SK-N-SH (cell line): ENCODE results near the gene PPP1R9B. TPM values are rescaled to one million over a fixed set of nuclear protein-coding genes. Genes with fewer than 3 reads are reported as not detected.

ENCODE experiments used
- ELF1 ChIP-seq: IDR thresholded peaks from 2 replicates; pipeline ENCODE4 v1.4.0; 2012
- EP300 ChIP-seq, 2 experiments: IDR thresholded peaks; 2 replicates each; pipeline versions ENCODE4 v1.4.0 to v1.6.1; 2012; ENCODE audit warnings: borderline replicate concordance in 1 of 2, low read depth in 1 of 2, low read length in 1 of 2
- EZH2phosphoT487 ChIP-seq: fragments of 200-600 bp; sonication (generic); IDR thresholded peaks from 2 replicates; pipeline ENCODE4 v1.6.1; 2017; ENCODE audit warnings: low read depth, mixed run types, mild to moderate bottlenecking, antibody characterized with exemption, moderate library complexity, borderline replicate concordance
- FOSL2 ChIP-seq: IDR thresholded peaks from 2 replicates; pipeline ENCODE4 v1.4.0; 2012; ENCODE audit warnings: low read depth, mild to moderate bottlenecking, moderate library complexity, borderline replicate concordance
- GABPA ChIP-seq: IDR thresholded peaks from 2 replicates; pipeline ENCODE4 v1.4.0; 2012; ENCODE audit warnings: low read depth, mild to moderate bottlenecking
- JUND ChIP-seq: IDR thresholded peaks from 2 replicates; pipeline ENCODE4 v1.4.0; 2012
- MEF2A ChIP-seq: IDR thresholded peaks from 2 replicates; pipeline ENCODE4 v1.4.0; 2012; ENCODE audit warnings: low read depth, borderline replicate concordance
- PBX3 ChIP-seq: IDR thresholded peaks from 2 replicates; pipeline ENCODE4; 2012
- POLR2AphosphoS5 ChIP-seq: IDR thresholded peaks from 2 replicates; pipeline ENCODE4 v1.6.1; 2012; ENCODE audit warnings: low read depth, low read length
- RCOR1 ChIP-seq: fragments of 150-350 bp; IDR thresholded peaks from 2 replicates; pipeline ENCODE4 v1.6.1; 2017; ENCODE audit warnings: antibody characterized with exemption, low read length
- REST ChIP-seq: IDR thresholded peaks from 2 replicates; pipeline ENCODE4 v1.6.1; 2012; ENCODE audit warnings: mild to moderate bottlenecking, low read depth, low read length, moderate library complexity
- RFX5 ChIP-seq: IDR thresholded peaks from 2 replicates; pipeline ENCODE4 v1.6.1; 2012; ENCODE audit warnings: mild to moderate bottlenecking, improper control_type of control experiment, low read length
- SIN3A ChIP-seq: IDR thresholded peaks from 2 replicates; pipeline ENCODE4 v1.6.1; 2012; ENCODE audit warnings: low read depth, mild to moderate bottlenecking, low read length, moderate library complexity, borderline replicate concordance
- SMC3 ChIP-seq: IDR thresholded peaks from 2 replicates; pipeline ENCODE4 v1.6.1; 2012; ENCODE audit warnings: low read depth, low read length, improper control_type of control experiment
- TAF1 ChIP-seq: IDR thresholded peaks from 2 replicates; pipeline ENCODE4 v1.6.1; 2012; ENCODE audit warnings: low read depth, mild to moderate bottlenecking, low read length, moderate library complexity, borderline replicate concordance
- TCF12 ChIP-seq: IDR thresholded peaks from 2 replicates; pipeline ENCODE4 v1.4.0; 2012
- TEAD4 ChIP-seq: IDR thresholded peaks from 2 replicates; pipeline ENCODE4 v1.4.0; 2012; ENCODE audit warnings: mild to moderate bottlenecking, borderline replicate concordance; ENCODE audit not compliant: insufficient read depth
- USF1 ChIP-seq: IDR thresholded peaks from 2 replicates; pipeline ENCODE4 v1.4.0; 2012; ENCODE audit warnings: low read depth, borderline replicate concordance
- YY1 ChIP-seq: IDR thresholded peaks from 2 replicates; pipeline ENCODE4 v1.4.0; 2012; ENCODE audit warnings: low read depth, mild to moderate bottlenecking
- polyA plus RNA-seq, 3 experiments: library from polyadenylated mRNA; depleted of rRNA; stranded (reverse); fragments of >200 nt; gene quantifications; 2 replicates each; pipeline ENCODE4 v1.2.3, GENCODE V29; 2012

PPP1R9B gene
- polyA plus RNA-seq, 1 of the 3 experiments (the other 2 are of a cell fraction) = 35.2 TPM

GRCh38 chr17:50094753-50095619 lies 55.5 kb downstream of the PPP1R9B start, which contains the start of gene PDK2 (continued):
- TF ChIP-seq GABPA = no peak
- TF ChIP-seq TEAD4 = 0 out of 2 replicates have a peak, but pooled peaks have one; percentile 12
- TF ChIP-seq FOSL2 = no peak; the same call in 1 of the 2 replicates
- TF ChIP-seq TAF1 = 0 out of 2 replicates have a peak, but pooled peaks have one; percentile 21
- no peak for TF ChIP-seq EZH2phosphoT487
- peak; percentile 34; the same call in 1 of the 2 replicates for TF ChIP-seq POLR2AphosphoS5
- peak; percentile 24; the same call in 1 of the 2 replicates for TF ChIP-seq RCOR1
- no peak for TF ChIP-seq REST
- peak; percentile 64 for TF ChIP-seq PBX3
- peak; percentile 99 for TF ChIP-seq USF1
- no peak for TF ChIP-seq SMC3
- TF ChIP-seq ELF1 = 0 out of 2 replicates have a peak, but pooled peaks have one; percentile 25
- peak in 1 of 2 experiments; percentile 5; a peak in 1 of 4 replicates for TF ChIP-seq EP300 (IDR thresholded peaks at IDR 0.05; ENCODE audit: borderline replicate concordance in 1 of 2, low read depth in 1 of 2, low read length in 1 of 2)
- TF ChIP-seq YY1 = 0 out of 2 replicates have a peak, but pooled peaks have one; percentile 62
- TF ChIP-seq RFX5 = peak; percentile 71; the same call in 1 of the 2 replicates
- no peak for TF ChIP-seq MEF2A
- TF ChIP-seq JUND = no peak
- TF ChIP-seq SIN3A = peak; percentile 69; the same call in 1 of the 2 replicates
- 0 out of 2 replicates have a peak, but pooled peaks have one; percentile 3 for TF ChIP-seq TCF12
